ENCODE measurements around the gene TRPM5. TPM values are rescaled to one million over a fixed set of nuclear protein-coding genes. Genes with fewer than 3 reads are reported as not detected.

Gene TRPM5
- total and polyA plus RNA-seq, 2 experiments from 2014 or later, result not detected

Other genes with a start within 250 kb of the TRPM5 start
- gene ASCL2, start 173.9 kb downstream of the TRPM5 start, total RNA-seq (2014; rRNA removed; shearing (Covaris generic)), result 1.6 and 2.6 TPM in 2 replicates
- gene ASCL2, start 173.9 kb downstream of the TRPM5 start, polyA plus RNA-seq (2016; fragmentation: Nextera tagmentation; extraction: Ambion mirVana), result 0.57 and 0.73 TPM in 2 replicates
- not detected in 2 replicates for gene C11orf21, start 142.6 kb downstream of the TRPM5 start, total RNA-seq (2014; rRNA removed; shearing (Covaris generic))
- not detected in 2 replicates for gene C11orf21, start 142.6 kb downstream of the TRPM5 start, polyA plus RNA-seq (2016; fragmentation: Nextera tagmentation; extraction: Ambion mirVana)
- gene TSPAN32, start 142.5 kb downstream of the TRPM5 start, total RNA-seq (2014; rRNA removed; shearing (Covaris generic)), result not detected in 2 replicates
- gene TSPAN32, start 142.5 kb downstream of the TRPM5 start, polyA plus RNA-seq (2016; fragmentation: Nextera tagmentation; extraction: Ambion mirVana), result not detected in 2 replicates
- 290 and 346 TPM in 2 replicates for gene CD81, start 67.2 kb downstream of the TRPM5 start, total RNA-seq (2014; rRNA removed; shearing (Covaris generic))
- gene CD81, start 67.2 kb downstream of the TRPM5 start, polyA plus RNA-seq (2016; fragmentation: Nextera tagmentation; extraction: Ambion mirVana), result 88.6 and 95.5 TPM in 2 replicates
- gene TSSC4, start 43.8 kb downstream of the TRPM5 start, total RNA-seq (2014; rRNA removed; shearing (Covaris generic)), result 27.7 and 44.3 TPM in 2 replicates
- gene TSSC4, start 43.8 kb downstream of the TRPM5 start, polyA plus RNA-seq (2016; fragmentation: Nextera tagmentation; extraction: Ambion mirVana), result 27.5 and 31.3 TPM in 2 replicates
- gene KCNQ1, start 494 bp upstream of the TRPM5 start, total RNA-seq (2014; rRNA removed; shearing (Covaris generic)), result 0.87 and 1.2 TPM in 2 replicates
- gene KCNQ1, start 494 bp upstream of the TRPM5 start, polyA plus RNA-seq (2016; fragmentation: Nextera tagmentation; extraction: Ambion mirVana), result 0.45 and 1.1 TPM in 2 replicates

Measured in GM23338 (cell line).